PC-9 (cell line): Measurements from ENCODE around the gene ATP8B3.

Experiments
- CTCF ChIP-seq: fragments of 200-600 bp; sonication (generic); conservative IDR thresholded peaks from 2 replicates; pipeline ENCODE4 v1.6.1; 2017; ENCODE audit warnings: mixed run types, antibody characterized with exemption, mild to moderate bottlenecking, moderate library complexity
- EZH2 ChIP-seq: fragments of 200-600 bp; sonication (generic); IDR thresholded peaks from 2 replicates; pipeline ENCODE4 v1.8.0; 2017; ENCODE audit warnings: antibody characterized with exemption, low read depth

GRCh38 chr19:1832046-1832663, 20.1 kb upstream of the ATP8B3 start:
- TF ChIP-seq CTCF (no peak), EZH2 (no peak)
